SK-N-SH treated with all-trans-retinoic acid at 6 μM for 48 hours (cell line): ENCODE measurements around the gene CEP170.
"Not testable (repeated sequence)": the region's sequence is repeated elsewhere in the genome, so short reads cannot be mapped to it uniquely, and the experiment has no call there.

Experiments used
- ATAC-seq: fragments of 200-7000 bp; cut with Tn5 transposase; 3 replicates; pipeline ENCODE4 v1.9.1; 2020; ENCODE audit warnings: mild to moderate bottlenecking, moderate library complexity
- ARNTL ChIP-seq: fragments of 450-650 bp; formaldehyde crosslinking; IDR thresholded peaks from 2 replicates; pipeline ENCODE4 v1.5.0; 2020; ENCODE audit warnings: low read depth, mild to moderate bottlenecking, moderate library complexity, borderline replicate concordance
- CREB5 ChIP-seq: fragments of 250-450 bp; sonication (Bioruptor Pico); IDR thresholded peaks from 2 replicates; pipeline ENCODE4 v1.5.1; 2020; ENCODE audit warnings: low read depth, mild to moderate bottlenecking, moderate library complexity
- GLIS3 ChIP-seq: fragments of 250-450 bp; sonication (Bioruptor Pico); IDR thresholded peaks from 2 replicates; pipeline ENCODE4 v1.5.0; 2020; ENCODE audit warnings: mild to moderate bottlenecking, moderate library complexity
- ISL1 ChIP-seq: fragments of 250-450 bp; sonication (Bioruptor Pico); IDR thresholded peaks from 2 replicates; pipeline ENCODE4 v2.1.2; 2022; ENCODE audit warnings: mild to moderate bottlenecking, moderate library complexity
- OSR1 ChIP-seq: fragments of 250-450 bp; sonication (Bioruptor Pico); IDR thresholded peaks from 2 replicates; pipeline ENCODE4 v1.8.0; 2022; ENCODE audit warnings: moderate library complexity, mild to moderate bottlenecking, inconsistent platforms
- PPARA ChIP-seq: fragments of 250-450 bp; sonication (Bioruptor Pico); IDR thresholded peaks from 2 replicates; pipeline ENCODE4 v1.5.0; 2020; ENCODE audit warnings: mild to moderate bottlenecking, borderline replicate concordance
- TCF4 ChIP-seq: fragments of 250-450 bp; sonication (Bioruptor Pico); IDR thresholded peaks from 2 replicates; pipeline ENCODE4 v1.8.0; 2021; ENCODE audit warnings: mild to moderate bottlenecking, moderate library complexity, borderline replicate concordance
- TOX ChIP-seq: fragments of 250-450 bp; sonication (Bioruptor Pico); IDR thresholded peaks from 2 replicates; pipeline ENCODE4 v1.8.0; 2021; ENCODE audit warnings: mild to moderate bottlenecking, moderate library complexity, borderline replicate concordance
- ZFP3 ChIP-seq: fragments of 250-450 bp; sonication (Bioruptor Pico); IDR thresholded peaks from 2 replicates; pipeline ENCODE4 v1.5.0; 2020; ENCODE audit warnings: mild to moderate bottlenecking, moderate library complexity
- TF ChIP-seq, protein P1 (sequence below): fragments of 250-450 bp; sonication (Bioruptor Pico); IDR thresholded peaks from 2 replicates; pipeline ENCODE4 v1.5.0; 2020; ENCODE audit warnings: mild to moderate bottlenecking, moderate library complexity

The CEP170 gene

GRCh38 chr1:243213045-243213787 lies 41.9 kb downstream of the CEP170 start:
- TF ChIP-seq OSR1 (CRISPR knock-in tag) = 0 out of 2 replicates have a peak, but pooled peaks have one; percentile 38
- no peak for TF ChIP-seq ARNTL (CRISPR knock-in tag)
- TF ChIP-seq ISL1 (CRISPR knock-in tag) = peak; percentile 61; the same call in 1 of the 2 replicates
- no peak for TF ChIP-seq TOX (CRISPR knock-in tag)
- no peak for TF ChIP-seq CREB5
- TF ChIP-seq ZFP3 (CRISPR knock-in tag) = no peak
- TF ChIP-seq GLIS3 (CRISPR knock-in tag) = no peak
- TF ChIP-seq PPARA = no peak
- no peak for TF ChIP-seq TCF4 (CRISPR knock-in tag)
- TF ChIP-seq, protein P1, sequence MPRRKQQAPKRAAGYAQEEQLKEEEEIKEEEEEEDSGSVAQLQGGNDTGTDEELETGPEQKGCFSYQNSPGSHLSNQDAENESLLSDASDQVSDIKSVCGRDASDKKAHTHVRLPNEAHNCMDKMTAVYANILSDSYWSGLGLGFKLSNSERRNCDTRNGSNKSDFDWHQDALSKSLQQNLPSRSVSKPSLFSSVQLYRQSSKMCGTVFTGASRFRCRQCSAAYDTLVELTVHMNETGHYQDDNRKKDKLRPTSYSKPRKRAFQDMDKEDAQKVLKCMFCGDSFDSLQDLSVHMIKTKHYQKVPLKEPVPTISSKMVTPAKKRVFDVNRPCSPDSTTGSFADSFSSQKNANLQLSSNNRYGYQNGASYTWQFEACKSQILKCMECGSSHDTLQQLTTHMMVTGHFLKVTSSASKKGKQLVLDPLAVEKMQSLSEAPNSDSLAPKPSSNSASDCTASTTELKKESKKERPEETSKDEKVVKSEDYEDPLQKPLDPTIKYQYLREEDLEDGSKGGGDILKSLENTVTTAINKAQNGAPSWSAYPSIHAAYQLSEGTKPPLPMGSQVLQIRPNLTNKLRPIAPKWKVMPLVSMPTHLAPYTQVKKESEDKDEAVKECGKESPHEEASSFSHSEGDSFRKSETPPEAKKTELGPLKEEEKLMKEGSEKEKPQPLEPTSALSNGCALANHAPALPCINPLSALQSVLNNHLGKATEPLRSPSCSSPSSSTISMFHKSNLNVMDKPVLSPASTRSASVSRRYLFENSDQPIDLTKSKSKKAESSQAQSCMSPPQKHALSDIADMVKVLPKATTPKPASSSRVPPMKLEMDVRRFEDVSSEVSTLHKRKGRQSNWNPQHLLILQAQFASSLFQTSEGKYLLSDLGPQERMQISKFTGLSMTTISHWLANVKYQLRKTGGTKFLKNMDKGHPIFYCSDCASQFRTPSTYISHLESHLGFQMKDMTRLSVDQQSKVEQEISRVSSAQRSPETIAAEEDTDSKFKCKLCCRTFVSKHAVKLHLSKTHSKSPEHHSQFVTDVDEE = no peak
- ATAC-seq = peak; percentile 62

- peak; percentile 88 for TF ChIP-seq ISL1 (CRISPR knock-in tag)
- peak; percentile 76 for ATAC-seq
These were observed 43.1 kb downstream of the CEP170 start for GRCh38 chr1:243211984-243212383.

- peak; percentile 99 for ATAC-seq
- peak; percentile 30; the same call in 1 of the 2 replicates for TF ChIP-seq ISL1 (CRISPR knock-in tag)
- TF ChIP-seq, all 23 proteins: peak for 1; not testable (repeated sequence) for 22
These were observed 50.0 kb downstream of the CEP170 start for GRCh38 chr1:243205026-243205501.

- ATAC-seq = not testable (repeated sequence)
These were observed 50.7 kb downstream of the CEP170 start for GRCh38 chr1:243204336-243204735.

DNA sequence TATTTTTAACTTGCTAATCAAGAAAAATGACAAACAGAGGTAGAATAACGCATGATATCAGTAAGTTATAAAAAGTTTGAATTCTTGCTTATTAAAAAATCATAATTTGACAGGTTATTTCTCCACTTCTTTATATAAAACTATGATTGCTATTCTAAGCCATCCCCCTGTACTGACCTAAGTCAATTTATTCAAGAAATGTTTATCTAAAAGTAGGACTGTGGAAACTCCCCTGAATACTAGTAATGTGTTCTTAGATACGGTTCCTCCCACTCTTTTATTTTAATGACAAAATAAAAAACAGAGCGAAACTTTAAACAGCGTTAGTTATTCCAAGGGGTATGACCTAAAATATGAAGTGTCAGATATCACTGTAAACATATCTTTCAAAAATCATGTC lies 51.9 kb downstream of the CEP170 start:
- ATAC-seq = not testable (repeated sequence)

- ATAC-seq = not testable (repeated sequence)
These were observed 53.8 kb downstream of the CEP170 start for GRCh38 chr1:243201316-243201715.

- peak; percentile 18; the same call in 2 of the 3 replicates for ATAC-seq
These were observed 57.6 kb downstream of the CEP170 start for GRCh38 chr1:243197524-243197923.

DNA sequence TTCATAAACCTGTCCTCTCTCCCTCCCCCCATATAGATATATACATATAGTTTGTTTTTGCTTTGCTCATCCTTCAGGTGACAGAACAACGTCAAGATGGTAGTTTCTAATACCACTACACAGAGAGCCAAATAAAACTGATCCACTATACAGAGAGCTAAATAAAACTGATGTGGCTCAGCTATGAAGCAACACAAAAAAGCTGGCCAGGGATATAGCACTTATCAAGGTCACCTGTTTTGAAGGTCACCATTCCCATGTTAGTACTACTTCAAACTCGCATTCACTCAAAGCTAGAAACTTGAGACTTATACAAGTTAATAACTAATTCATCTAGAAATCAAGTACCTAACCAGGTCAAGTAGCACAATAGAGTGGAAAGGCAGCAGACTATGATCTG lies 61.8 kb downstream of the CEP170 start:
- 0 out of 3 replicates have a peak, but pooled peaks have one; percentile 21 for ATAC-seq

DNA sequence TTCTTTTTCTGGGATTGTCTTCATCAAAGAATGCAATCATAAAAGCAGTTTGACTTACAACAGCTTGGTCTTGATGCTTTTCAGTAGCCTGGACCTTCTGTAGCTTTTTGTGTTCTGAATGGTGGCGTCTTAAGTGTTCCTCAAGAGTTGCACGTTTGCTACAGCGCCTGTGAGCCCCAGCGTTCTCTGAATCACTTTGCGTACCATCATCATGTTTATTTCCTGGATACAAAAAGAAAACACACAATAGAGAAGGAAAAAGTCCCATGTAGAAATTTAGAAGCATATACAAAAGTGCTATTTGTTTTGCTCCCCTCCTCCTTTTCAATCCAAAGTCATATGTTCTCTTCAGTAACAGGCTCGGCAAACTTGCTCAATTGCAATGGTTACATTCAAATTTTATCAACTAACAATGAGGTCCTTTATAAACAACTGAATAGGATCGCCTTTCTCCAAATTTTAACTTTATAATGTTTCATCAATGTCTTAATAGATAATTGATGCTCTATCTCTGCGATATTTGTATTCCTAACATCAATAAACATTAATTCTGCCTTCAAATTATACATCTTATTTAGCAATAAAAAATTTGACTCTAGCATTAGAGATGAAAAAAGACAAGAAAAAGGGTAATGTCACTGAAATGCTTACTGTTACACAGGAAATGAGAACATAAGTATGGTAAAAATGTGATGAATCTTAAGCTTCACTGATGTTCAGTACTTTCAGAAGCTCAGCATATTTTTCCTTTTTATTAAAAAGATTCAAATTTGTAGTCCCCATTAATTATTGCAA lies 68.7 kb downstream of the CEP170 start:
- not testable (repeated sequence) for ATAC-seq

DNA sequence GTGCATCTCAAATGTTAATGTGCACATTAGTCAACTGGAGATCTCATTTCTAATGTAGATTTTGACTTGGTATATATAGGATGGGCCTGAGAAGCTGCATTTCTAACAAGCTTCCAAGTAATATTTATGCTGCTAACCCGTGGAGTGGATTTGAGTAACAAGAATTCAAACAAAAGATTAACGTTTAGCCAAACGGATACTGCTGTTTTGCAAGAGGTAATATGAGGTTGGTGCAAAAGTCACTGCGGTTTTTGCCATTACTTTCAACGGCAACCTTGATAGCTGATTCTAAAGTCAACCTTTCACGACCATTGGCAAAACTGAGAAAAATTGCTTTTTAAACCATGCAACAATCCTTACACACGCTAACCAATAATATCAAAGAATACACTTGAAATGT lies 70.3 kb downstream of the CEP170 start:
- ATAC-seq = not testable (repeated sequence)

GRCh38 chr1:243183661-243184060 lies 71.4 kb downstream of the CEP170 start:
- not testable (repeated sequence) for ATAC-seq

DNA sequence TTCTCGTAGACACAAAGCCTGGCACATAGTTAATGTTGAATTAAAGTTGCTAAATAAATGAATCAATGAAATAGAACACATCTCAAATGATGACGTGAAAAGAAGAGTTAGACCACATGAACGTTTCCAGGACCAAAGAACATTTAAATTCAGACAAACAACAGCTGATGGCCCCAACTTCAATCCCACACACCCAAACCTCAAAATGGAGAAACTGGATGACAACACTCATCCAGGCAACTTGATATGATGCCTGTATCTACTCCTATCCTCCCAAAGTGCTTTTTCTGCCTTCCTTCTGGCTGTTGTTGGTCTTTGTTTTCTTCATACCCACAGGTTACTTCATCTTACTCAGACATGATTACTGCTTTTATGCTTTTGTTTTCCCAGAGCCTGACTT lies 71.9 kb downstream of the CEP170 start:
- ATAC-seq = not testable (repeated sequence)
